ENCODE data around the gene CCDC92. TPM values are rescaled to one million over a fixed set of nuclear protein-coding genes. Genes with fewer than 3 reads are reported as not detected.

The CCDC92 gene
- total and polyA plus RNA-seq, 10 of the 15 experiments (the other 5 are each of a cell fraction or from before 2014, with no cell fraction given) = 0.53 to 11.8 (median 4.2) TPM

DNA sequence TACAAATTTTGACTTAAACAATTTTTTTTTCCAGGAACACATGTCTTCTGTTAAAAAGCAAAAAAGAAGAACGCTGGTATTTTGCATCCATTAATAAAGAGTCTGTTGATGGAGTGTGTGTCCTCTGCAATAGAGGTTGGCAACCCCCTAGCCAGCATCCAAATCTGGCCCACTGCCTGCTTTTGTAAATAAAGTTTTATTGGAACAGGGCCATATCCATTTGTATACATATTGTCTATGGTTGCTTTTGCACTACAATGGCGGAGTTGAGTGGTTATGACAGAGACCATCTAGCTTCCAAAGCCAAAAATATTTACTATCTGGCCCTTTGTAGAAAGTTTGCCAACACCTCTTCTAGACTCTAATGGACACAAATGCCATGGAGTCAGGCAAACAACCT, 49.6 kb downstream of the CCDC92 start:
- SMC1A ChIA-PET (ENCODE audit: uncharacterized antibody, unreplicated experiment) = no interaction called here
- no peaks in the 10 kb centered on the region for H4K20me1 ChIP-seq (ENCODE audit: control insufficient read depth, insufficient read depth)
- no peak overlapping the region for H3K27ac ChIP-seq (ENCODE audit: control insufficient read depth, insufficient read depth)
- FAIRE-seq = no peak
- H3K4me1 ChIP-seq (ENCODE audit: control insufficient read depth, insufficient read depth, low read length) = no peaks in the 10 kb centered on the region
- no peak overlapping the region for H3K9ac ChIP-seq (ENCODE audit: control insufficient read depth, insufficient read depth, low read length)
- no peak overlapping the region for H2AFZ ChIP-seq (ENCODE audit: control insufficient read depth, low read depth, low read length)
- in situ Hi-C loops (cut with MboI) = no loop called here
- intact Hi-C loops (cut with micrococcal nuclease; ENCODE audit: unreplicated experiment) = no loop called here
- CTCF ChIA-PET = interaction anchor here (0.9 kb wide), 1 partner anchor 61 kb away, joined by 3 read pairs; no protein-coding TSS in a partner anchor
- POLR2A ChIA-PET = no interaction called here
- no peak for DNase-seq (ENCODE audit: low read depth, low spot score)
- peaks cover 0 to under 1% of the 10 kb centered on the region in 2 experiments; a peak in 1 of 4 replicates for H3K27me3 ChIP-seq (replicated peaks in 1 of 2; ENCODE audit: control insufficient read depth in 2 of 2, insufficient read depth in 2 of 2, low read length in 1 of 2)
- no TSS peak for BruUV-seq (replicated peaks)
- ATAC-seq = no peak
- TF ChIP-seq, protein P1, sequence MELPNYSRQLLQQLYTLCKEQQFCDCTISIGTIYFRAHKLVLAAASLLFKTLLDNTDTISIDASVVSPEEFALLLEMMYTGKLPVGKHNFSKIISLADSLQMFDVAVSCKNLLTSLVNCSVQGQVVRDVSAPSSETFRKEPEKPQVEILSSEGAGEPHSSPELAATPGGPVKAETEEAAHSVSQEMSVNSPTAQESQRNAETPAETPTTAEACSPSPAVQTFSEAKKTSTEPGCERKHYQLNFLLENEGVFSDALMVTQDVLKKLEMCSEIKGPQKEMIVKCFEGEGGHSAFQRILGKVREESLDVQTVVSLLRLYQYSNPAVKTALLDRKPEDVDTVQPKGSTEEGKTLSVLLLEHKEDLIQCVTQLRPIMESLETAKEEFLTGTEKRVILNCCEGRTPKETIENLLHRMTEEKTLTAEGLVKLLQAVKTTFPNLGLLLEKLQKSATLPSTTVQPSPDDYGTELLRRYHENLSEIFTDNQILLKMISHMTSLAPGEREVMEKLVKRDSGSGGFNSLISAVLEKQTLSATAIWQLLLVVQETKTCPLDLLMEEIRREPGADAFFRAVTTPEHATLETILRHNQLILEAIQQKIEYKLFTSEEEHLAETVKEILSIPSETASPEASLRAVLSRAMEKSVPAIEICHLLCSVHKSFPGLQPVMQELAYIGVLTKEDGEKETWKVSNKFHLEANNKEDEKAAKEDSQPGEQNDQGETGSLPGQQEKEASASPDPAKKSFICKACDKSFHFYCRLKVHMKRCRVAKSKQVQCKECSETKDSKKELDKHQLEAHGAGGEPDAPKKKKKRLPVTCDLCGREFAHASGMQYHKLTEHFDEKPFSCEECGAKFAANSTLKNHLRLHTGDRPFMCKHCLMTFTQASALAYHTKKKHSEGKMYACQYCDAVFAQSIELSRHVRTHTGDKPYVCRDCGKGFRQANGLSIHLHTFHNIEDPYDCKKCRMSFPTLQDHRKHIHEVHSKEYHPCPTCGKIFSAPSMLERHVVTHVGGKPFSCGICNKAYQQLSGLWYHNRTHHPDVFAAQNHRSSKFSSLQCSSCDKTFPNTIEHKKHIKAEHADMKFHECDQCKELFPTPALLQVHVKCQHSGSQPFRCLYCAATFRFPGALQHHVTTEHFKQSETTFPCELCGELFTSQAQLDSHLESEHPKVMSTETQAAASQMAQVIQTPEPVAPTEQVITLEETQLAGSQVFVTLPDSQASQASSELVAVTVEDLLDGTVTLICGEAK (IDR thresholded peaks at IDR 0.05; ENCODE audit: borderline replicate concordance) = peak; percentile 55; the same call in 1 of the 2 replicates
- TF ChIP-seq, protein P2, sequence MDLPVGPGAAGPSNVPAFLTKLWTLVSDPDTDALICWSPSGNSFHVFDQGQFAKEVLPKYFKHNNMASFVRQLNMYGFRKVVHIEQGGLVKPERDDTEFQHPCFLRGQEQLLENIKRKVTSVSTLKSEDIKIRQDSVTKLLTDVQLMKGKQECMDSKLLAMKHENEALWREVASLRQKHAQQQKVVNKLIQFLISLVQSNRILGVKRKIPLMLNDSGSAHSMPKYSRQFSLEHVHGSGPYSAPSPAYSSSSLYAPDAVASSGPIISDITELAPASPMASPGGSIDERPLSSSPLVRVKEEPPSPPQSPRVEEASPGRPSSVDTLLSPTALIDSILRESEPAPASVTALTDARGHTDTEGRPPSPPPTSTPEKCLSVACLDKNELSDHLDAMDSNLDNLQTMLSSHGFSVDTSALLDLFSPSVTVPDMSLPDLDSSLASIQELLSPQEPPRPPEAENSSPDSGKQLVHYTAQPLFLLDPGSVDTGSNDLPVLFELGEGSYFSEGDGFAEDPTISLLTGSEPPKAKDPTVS (IDR thresholded peaks at IDR 0.05; ENCODE audit: low read depth, low read length) = no peak
- TF ChIP-seq RCOR1 (conservative IDR thresholded peaks at IDR 0.05; ENCODE audit: low read depth, low read length) (no peak), RB1 (IDR thresholded peaks at IDR 0.05; ENCODE audit: borderline replicate concordance) (no peak)
- no peaks in the 10 kb centered on the region for H3K36me3 ChIP-seq (ENCODE audit: control insufficient read depth in 2 of 2, insufficient read depth in 2 of 2, low read length in 1 of 2)
- H3K9me3 ChIP-seq (replicated peaks; ENCODE audit: control insufficient read depth, insufficient read depth, low read length) = no peaks in the 10 kb centered on the region
- H3K4me3 ChIP-seq = no peak overlapping the region
- 59% methylated on average over 2 of the region's 2 CpGs for WGBS (ENCODE audit: insufficient coverage, insufficient replicate concordance, low lambda C conversion rate, missing lambda C conversion rate)
- no peaks in the 10 kb centered on the region for H3K79me2 ChIP-seq (ENCODE audit: control insufficient read depth, insufficient read depth, low read length)
- no peak overlapping the region for H3K4me2 ChIP-seq (ENCODE audit: control insufficient read depth, insufficient read depth)
- RAD21 ChIA-PET (ENCODE audit: unreplicated experiment) = no interaction called here

Measured in GM12878 (cell line).